Skeletal muscle cell (primary cell): ENCODE measurements around the gene RBM6.
"Not testable (repeated sequence)": the region's sequence is repeated elsewhere in the genome, so short reads cannot be mapped to it uniquely, and the experiment has no call there.

Experiments
- DNase-seq: peaks from one replicate; pipeline ENCODE4 v3.0.0-alpha.2; 2010; ENCODE audit warnings: low read depth
- H3K4me3 ChIP-seq: 2 replicates; pipeline ENCODE4 v1.5.1; 2011; ENCODE audit warnings: low read depth, mild to moderate bottlenecking, control low read depth, low read length, moderate library complexity

The RBM6 gene

GRCh38 chr3:49968346-49968745 lies 28.4 kb downstream of the RBM6 start:
- no peak for DNase-seq
- H3K4me3 ChIP-seq: no peak overlapping the region

- no peak overlapping the region for H3K4me3 ChIP-seq
- DNase-seq: no peak
These were observed 32.7 kb downstream of the RBM6 start for GRCh38 chr3:49972656-49973055.

GRCh38 chr3:49976942-49977341 lies 37.0 kb downstream of the RBM6 start:
- no peak overlapping the region for H3K4me3 ChIP-seq
- no peak for DNase-seq

GRCh38 chr3:49984394-49984793 lies 44.4 kb downstream of the RBM6 start:
- DNase-seq: no peak

GRCh38 chr3:49992326-49992725 lies 52.4 kb downstream of the RBM6 start:
- no peak for DNase-seq
- H3K4me3 ChIP-seq: no peak overlapping the region

More at GRCh38 chr3:49984394-49984793, 44.4 kb downstream of the RBM6 start:
- H3K4me3 ChIP-seq: no peak overlapping the region

- DNase-seq: no peak
- no peak overlapping the region for H3K4me3 ChIP-seq
These were observed 54.5 kb downstream of the RBM6 start for GRCh38 chr3:49994476-49994875.

GRCh38 chr3:49996016-49996415 lies 56.1 kb downstream of the RBM6 start:
- no peak for DNase-seq
- H3K4me3 ChIP-seq: no peak overlapping the region

- H3K4me3 ChIP-seq: no peak overlapping the region
- DNase-seq: no peak
These were observed 57.9 kb downstream of the RBM6 start for GRCh38 chr3:49997862-49998261.

- DNase-seq: peak; percentile 1
- no peak overlapping the region for H3K4me3 ChIP-seq
These were observed 58.4 kb downstream of the RBM6 start for GRCh38 chr3:49998326-49998725.

GRCh38 chr3:50001511-50001910 lies 61.6 kb downstream of the RBM6 start:
- DNase-seq: no peak
- no peak overlapping the region for H3K4me3 ChIP-seq

- H3K4me3 ChIP-seq: no peak overlapping the region
- DNase-seq: peak; percentile 5
These were observed 63.3 kb downstream of the RBM6 start for GRCh38 chr3:50003216-50003615.

GRCh38 chr3:50003824-50004223 lies 63.9 kb downstream of the RBM6 start:
- DNase-seq: no peak
- no peak overlapping the region for H3K4me3 ChIP-seq

GRCh38 chr3:50008931-50009330 lies 69.0 kb downstream of the RBM6 start:
- peak; percentile 3 for DNase-seq
- H3K4me3 ChIP-seq: no peak overlapping the region

GRCh38 chr3:50010959-50011358 lies 71.0 kb downstream of the RBM6 start:
- DNase-seq: no peak
- no peak overlapping the region for H3K4me3 ChIP-seq

GRCh38 chr3:50015918-50016317 lies 76.0 kb downstream of the RBM6 start:
- DNase-seq: no peak
- no peak overlapping the region for H3K4me3 ChIP-seq

- H3K4me3 ChIP-seq: no peak overlapping the region
- DNase-seq: no peak
These were observed 88.4 kb downstream of the RBM6 start for GRCh38 chr3:50028346-50028745.

- not testable (repeated sequence) for H3K4me3 ChIP-seq, DNase-seq
These were observed 91.3 kb downstream of the RBM6 start for GRCh38 chr3:50031201-50031600.

GRCh38 chr3:50044976-50045375 lies 105.0 kb downstream of the RBM6 start:
- no peak overlapping the region for H3K4me3 ChIP-seq
- no peak for DNase-seq

- H3K4me3 ChIP-seq: no peak overlapping the region
- no peak for DNase-seq
These were observed 107.5 kb downstream of the RBM6 start for GRCh38 chr3:50047426-50047825.

- no peak overlapping the region for H3K4me3 ChIP-seq
- peak; percentile 54 for DNase-seq
These were observed 110.4 kb downstream of the RBM6 start for GRCh38 chr3:50050361-50050760.

GRCh38 chr3:50057756-50058155 lies 117.8 kb downstream of the RBM6 start:
- no peak overlapping the region for H3K4me3 ChIP-seq
- no peak for DNase-seq

GRCh38 chr3:50068134-50068533 lies 128.2 kb downstream of the RBM6 start:
- no peak overlapping the region for H3K4me3 ChIP-seq
- DNase-seq: no peak
